ENCODE measurements around the gene TRMT1.

DNA sequence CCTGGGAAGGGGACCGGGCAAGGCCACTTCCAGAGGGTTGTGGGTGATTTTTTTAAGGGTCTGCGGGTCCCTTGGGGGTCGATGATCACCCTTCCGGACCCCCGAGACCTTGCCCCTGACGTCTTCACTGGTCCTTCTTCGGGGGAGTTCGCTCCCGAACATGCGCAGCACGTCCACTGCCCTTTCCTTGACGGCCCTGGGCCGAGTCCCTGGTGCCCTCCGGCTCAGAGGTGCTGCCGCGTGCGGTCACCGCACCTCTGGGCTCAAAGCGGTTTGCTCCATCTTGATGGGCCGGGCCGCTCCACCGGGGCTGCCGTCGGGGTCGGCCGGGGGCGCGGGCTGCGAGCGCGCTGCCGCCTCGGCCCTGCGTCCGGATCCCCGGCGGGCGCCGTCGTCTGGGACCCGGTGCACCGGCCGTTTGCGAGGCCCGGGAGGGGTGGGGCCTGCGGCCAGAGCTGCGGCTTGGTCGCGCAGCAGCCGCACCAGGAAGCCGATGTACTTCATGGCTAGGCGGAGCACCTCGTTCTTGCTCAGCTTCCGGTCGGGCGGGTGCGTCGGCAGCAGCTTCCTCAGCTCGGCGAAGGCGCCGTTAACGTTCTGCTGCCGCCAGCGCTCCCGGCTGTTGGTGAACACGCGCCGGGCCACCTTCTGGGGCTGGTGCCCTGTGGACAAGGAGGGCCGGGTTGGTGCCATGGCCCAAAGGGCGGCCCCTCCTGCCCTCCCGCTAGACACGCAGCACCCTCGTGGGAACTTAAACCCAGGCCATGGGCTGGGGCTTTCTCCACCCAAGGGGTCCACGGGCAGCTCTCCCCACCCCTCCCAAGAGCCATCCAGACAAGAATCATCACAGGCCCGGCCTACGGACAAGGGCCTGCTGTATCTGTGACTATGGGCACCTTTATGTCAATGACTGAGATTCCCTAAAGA lies 17.2 kb downstream of the TRMT1 start:
- TF ChIP-seq CEBPB (IDR thresholded peaks at IDR 0.05) (no peak), REST (IDR thresholded peaks at IDR 0.05; ENCODE audit: low read depth) (no peak), EP300 (IDR thresholded peaks at IDR 0.05; ENCODE audit: borderline replicate concordance) (no peak), EGR1 (IDR thresholded peaks at IDR 0.05) (no peak), RAD21 (IDR thresholded peaks at IDR 0.05; ENCODE audit: low read depth) (no peak), MAX (IDR thresholded peaks at IDR 0.05) (no peak), FOXM1 (IDR thresholded peaks at IDR 0.05; ENCODE audit: borderline replicate concordance, low read depth) (no peak), YY1 (IDR thresholded peaks at IDR 0.05; ENCODE audit: low read depth) (no peak)

All from Ishikawa (cell line).